ENCODE measurements around the gene SEC16B.

- TF ChIP-seq CTCF (IDR thresholded peaks at IDR 0.05 in 2 of 3, conservative IDR thresholded peaks at IDR 0.05 in 1 of 3; ENCODE audit: insufficient read depth in 2 of 3, low read depth in 1 of 3, low read length in 3 of 3) (no peak), ZNF217 (CRISPR knock-in tag; IDR thresholded peaks at IDR 0.05) (no peak), BRCA1 (IDR thresholded peaks at IDR 0.05) (no peak), BRCA1 (CRISPR knock-in tag; IDR thresholded peaks at IDR 0.05) (no peak), ZBED1 (IDR thresholded peaks at IDR 0.05) (no peak), REST (IDR thresholded peaks at IDR 0.05; ENCODE audit: borderline replicate concordance) (no peak), REST (CRISPR knock-in tag; IDR thresholded peaks at IDR 0.05; ENCODE audit: low read depth) (no peak), MAFF (IDR thresholded peaks at IDR 0.05; ENCODE audit: low read length) (no peak)
Observed at GRCh38 chr1:177912991-177913390, 56.9 kb downstream of the SEC16B start.

Measured in K562 (cell line).